Spleen (tissue), 11 donors: ENCODE measurements around the gene MALL. TPM values are rescaled to one million over a fixed set of nuclear protein-coding genes. Genes with fewer than 3 reads are reported as not detected.
A peak's percentile ranks its signal among the peaks of the same experiment; 100 is the strongest.

Source experiments
- DNase-seq: peaks from one replicate; pipeline ENCODE4 v3.0.0-alpha.2; 2020
- H3K27ac ChIP-seq, 8 donors: fragments of 200-600 bp; sonication (generic) in 7 of 8; 1 replicate in 4 of 8; 2 replicates in 4 of 8; pipeline versions ENCODE4 v1.5.0 to v1.8.0; 2016 to 2021; ENCODE audit warnings: inconsistent platforms in 4 of 8, mild to moderate bottlenecking in 4 of 8, moderate library complexity in 1 of 8
- H3K27me3 ChIP-seq, 7 donors: fragments of 200-600 bp; sonication (generic) in 6 of 7; replicated peaks in 1 of 7; 1 replicate in 4 of 7; 2 replicates in 3 of 7; pipeline versions ENCODE4 v1.5.0 to v1.8.0; 2016 to 2021; ENCODE audit warnings: inconsistent platforms in 3 of 7, mild to moderate bottlenecking in 1 of 7
- H3K36me3 ChIP-seq, 6 donors: fragments of 200-600 bp; sonication (generic) in 5 of 6; 1 replicate in 4 of 6; 2 replicates in 2 of 6; pipeline versions ENCODE4 v1.5.0 to v1.8.0; 2016 to 2021; ENCODE audit warnings: inconsistent platforms in 2 of 6
- H3K4me1 ChIP-seq, 6 donors: fragments of 200-600 bp; sonication (generic) in 5 of 6; 1 replicate in 3 of 6; 2 replicates in 3 of 6; pipeline versions ENCODE4 v1.5.0 to v1.8.0; 2016 to 2021; ENCODE audit warnings: inconsistent platforms in 3 of 6
- H3K4me3 ChIP-seq, 8 donors: fragments of 200-600 bp; sonication (generic) in 7 of 8; 1 replicate in 4 of 8; 2 replicates in 4 of 8; pipeline versions ENCODE4 v1.5.0 to v1.8.0; 2016 to 2021; ENCODE audit warnings: inconsistent platforms in 4 of 8, mild to moderate bottlenecking in 4 of 8, moderate library complexity in 2 of 8
- H3K9me3 ChIP-seq, 8 donors: fragments of 200-600 bp; sonication (generic) in 7 of 8; 1 replicate in 4 of 8; 2 replicates in 4 of 8; pipeline versions ENCODE4 v1.5.0 to v1.8.0; 2016 to 2021; ENCODE audit warnings: inconsistent platforms in 4 of 8
- POLR2A ChIP-seq, 3 donors: fragments of 450-650 bp; IDR thresholded peaks; one replicate each; pipeline ENCODE4 v1.5.1; 2017; ENCODE audit warnings: antibody characterized with exemption in 3 of 3, mild to moderate bottlenecking in 1 of 3
- POLR2AphosphoS5 ChIP-seq, 3 donors: sonication (generic); formaldehyde crosslinking; IDR thresholded peaks; one replicate each; pipeline ENCODE4 v1.5.1; 2017; ENCODE audit warnings: antibody characterized with exemption in 3 of 3
- WGBS, 5 donors: extraction: QIAGEN DNeasy Blood & Tissue Kit in 3 of 5; methylation state at CpG; one replicate each; pipeline versions ENCODE4 v1.1.5 to v1.1.7; 2013 to 2018; 5-methylcytosine and 5-hydroxymethylcytosine counted together
- intact Hi-C: fragments of 100-400 bp; cut with DNase I; formaldehyde crosslinking; loops from one replicate; pipeline ENCODE4 v1.15.0; 2023; ENCODE audit warnings: low total_unique reads
- polyA plus RNA-seq, 3 donors: library from polyadenylated mRNA; stranded (reverse); fragments of 200-250 nt; gene quantifications; one replicate each; pipeline ENCODE4 v1.2.1, GENCODE V29; 2013
- total RNA-seq, 7 donors: library from RNA; depleted of rRNA in 3 of 7; stranded (reverse); fragments of >200 nt in 3 of 7; fragmentation: NEBNext Ultra II Directional in 4 of 7; extraction: Animal tissue kit (Norgen Biotek cat#: 25700) in 4 of 7; gene quantifications; one replicate each; pipeline versions ENCODE4 v1.1.0 to v1.2.1, GENCODE V29; 2016 to 2021
- TF ChIP-seq, protein P1 (sequence below), 11 experiments: fragments of 200-600 bp in 7 of 11; fragments of 450-650 bp in 4 of 11; sonication (generic) in 4 of 11; IDR thresholded peaks in 8 of 11; conservative IDR thresholded peaks in 3 of 11; 1 replicate in 7 of 11; 2 replicates in 4 of 11; pipeline versions ENCODE4 v1.4.0 to v1.8.0; 2016 to 2021; ENCODE audit warnings: antibody characterized with exemption in 11 of 11, inconsistent platforms in 4 of 11, mild to moderate bottlenecking in 1 of 11
- donor health status: healthy with polysubstance abuse.
- donor health status: DM: no; HTN: no; CAD: no; lungs with moderate emphysema.
- donor health status: DM: no; HTN: no; CAD: no.
- donor health status: Bipolar disorder and iron deficiency.
- donor health status: healthy.
- donor health status: DM: no; HTN: no; CAD: no.
- donor health status: DM: yes; HTN: yes; CAD: no.

Gene MALL
- total and polyA plus RNA-seq, 10 donors: 1.7 to 14.5 (median 6.6) TPM

GRCh38 chr2:110152943-110153342 is 37.3 kb upstream of the MALL start:
- WGBS, 5 donors: 27 to 47% (median 37%) methylated on average over 3 of the region's 3 CpGs
- peaks cover 0 to 7% (median 0%) of the 10 kb centered on the region in 6 donors for H3K4me1 ChIP-seq
- intact Hi-C loops: no loop called here

GRCh38 chr2:110149330-110150220 is 34.0 kb upstream of the MALL start:
- Histone ChIP-seq H3K9me3 (peaks cover 0 to 12% (median 9%) of the 10 kb centered on the region in 8 donors), H3K36me3 (no peaks in the 10 kb centered on the region), H3K27ac (no peak overlapping the region), H3K27me3 (no peaks in the 10 kb centered on the region), H3K4me3 (no peak overlapping the region), H3K4me1 (no peaks in the 10 kb centered on the region)
- intact Hi-C loops: no loop called here
- WGBS, 5 donors: 64 to 74% (median 72%) methylated on average over 6 of the region's 6 CpGs
- TF ChIP-seq POLR2AphosphoS5 (IDR thresholded peaks at IDR 0.05) (no peak), POLR2A (IDR thresholded peaks at IDR 0.05) (no peak)
- TF ChIP-seq, protein P1, sequence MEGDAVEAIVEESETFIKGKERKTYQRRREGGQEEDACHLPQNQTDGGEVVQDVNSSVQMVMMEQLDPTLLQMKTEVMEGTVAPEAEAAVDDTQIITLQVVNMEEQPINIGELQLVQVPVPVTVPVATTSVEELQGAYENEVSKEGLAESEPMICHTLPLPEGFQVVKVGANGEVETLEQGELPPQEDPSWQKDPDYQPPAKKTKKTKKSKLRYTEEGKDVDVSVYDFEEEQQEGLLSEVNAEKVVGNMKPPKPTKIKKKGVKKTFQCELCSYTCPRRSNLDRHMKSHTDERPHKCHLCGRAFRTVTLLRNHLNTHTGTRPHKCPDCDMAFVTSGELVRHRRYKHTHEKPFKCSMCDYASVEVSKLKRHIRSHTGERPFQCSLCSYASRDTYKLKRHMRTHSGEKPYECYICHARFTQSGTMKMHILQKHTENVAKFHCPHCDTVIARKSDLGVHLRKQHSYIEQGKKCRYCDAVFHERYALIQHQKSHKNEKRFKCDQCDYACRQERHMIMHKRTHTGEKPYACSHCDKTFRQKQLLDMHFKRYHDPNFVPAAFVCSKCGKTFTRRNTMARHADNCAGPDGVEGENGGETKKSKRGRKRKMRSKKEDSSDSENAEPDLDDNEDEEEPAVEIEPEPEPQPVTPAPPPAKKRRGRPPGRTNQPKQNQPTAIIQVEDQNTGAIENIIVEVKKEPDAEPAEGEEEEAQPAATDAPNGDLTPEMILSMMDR (IDR thresholded peaks at IDR 0.05 in 8 of 11, conservative IDR thresholded peaks at IDR 0.05 in 3 of 11): no peak
- DNase-seq: no peak

More at GRCh38 chr2:110152943-110153342, 37.3 kb upstream of the MALL start:
- no peak for DNase-seq
- Histone ChIP-seq H3K9me3 (peaks cover 0 to 20% (median 17%) of the 10 kb centered on the region in 8 donors), H3K36me3 (no peaks in the 10 kb centered on the region), H3K27ac (peak overlapping the region in 4 of 8 donors; percentile 34 to 56 (median 42)), H3K27me3 (no peaks in the 10 kb centered on the region), H3K4me3 (no peak overlapping the region)
- TF ChIP-seq, protein P1 (IDR thresholded peaks at IDR 0.05 in 8 of 11, conservative IDR thresholded peaks at IDR 0.05 in 3 of 11): no peak
- no peak for TF ChIP-seq POLR2AphosphoS5 (IDR thresholded peaks at IDR 0.05)
- no peak for TF ChIP-seq POLR2A (IDR thresholded peaks at IDR 0.05)

DNA sequence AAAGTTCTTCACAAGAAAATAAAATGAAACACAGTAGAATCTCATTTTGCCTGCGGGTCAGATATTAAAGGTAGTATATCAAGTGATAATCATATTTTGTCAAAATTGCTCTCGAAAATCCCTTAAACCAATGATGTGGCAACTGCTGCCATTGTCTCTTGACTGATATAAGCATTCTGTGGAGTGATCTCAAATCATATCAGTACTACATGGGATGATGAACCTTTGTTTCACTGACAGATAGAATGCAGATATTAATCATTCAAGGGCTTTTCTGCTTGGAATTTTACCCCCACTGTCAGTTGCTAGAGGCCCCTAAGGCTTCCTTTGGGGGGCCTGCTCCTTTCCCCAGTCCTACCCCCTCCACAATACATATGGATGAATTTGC is 31.3 kb upstream of the MALL start:
- TF ChIP-seq, protein P1 (IDR thresholded peaks at IDR 0.05 in 8 of 11, conservative IDR thresholded peaks at IDR 0.05 in 3 of 11): no peak
- no peak for TF ChIP-seq POLR2A (IDR thresholded peaks at IDR 0.05)
- no peak for TF ChIP-seq POLR2AphosphoS5 (IDR thresholded peaks at IDR 0.05)
- H3K9me3 ChIP-seq: no peaks in the 10 kb centered on the region
- H3K4me1 ChIP-seq: no peaks in the 10 kb centered on the region
- DNase-seq: no peak
- no peak overlapping the region for H3K4me3 ChIP-seq
- H3K27me3 ChIP-seq: no peaks in the 10 kb centered on the region
- no peak overlapping the region for H3K27ac ChIP-seq
- 86 to 93% (median 88%) methylated on average over 2 of the region's 2 CpGs for WGBS, 5 donors
- intact Hi-C loops: no loop called here
- no peaks in the 10 kb centered on the region for H3K36me3 ChIP-seq

DNA sequence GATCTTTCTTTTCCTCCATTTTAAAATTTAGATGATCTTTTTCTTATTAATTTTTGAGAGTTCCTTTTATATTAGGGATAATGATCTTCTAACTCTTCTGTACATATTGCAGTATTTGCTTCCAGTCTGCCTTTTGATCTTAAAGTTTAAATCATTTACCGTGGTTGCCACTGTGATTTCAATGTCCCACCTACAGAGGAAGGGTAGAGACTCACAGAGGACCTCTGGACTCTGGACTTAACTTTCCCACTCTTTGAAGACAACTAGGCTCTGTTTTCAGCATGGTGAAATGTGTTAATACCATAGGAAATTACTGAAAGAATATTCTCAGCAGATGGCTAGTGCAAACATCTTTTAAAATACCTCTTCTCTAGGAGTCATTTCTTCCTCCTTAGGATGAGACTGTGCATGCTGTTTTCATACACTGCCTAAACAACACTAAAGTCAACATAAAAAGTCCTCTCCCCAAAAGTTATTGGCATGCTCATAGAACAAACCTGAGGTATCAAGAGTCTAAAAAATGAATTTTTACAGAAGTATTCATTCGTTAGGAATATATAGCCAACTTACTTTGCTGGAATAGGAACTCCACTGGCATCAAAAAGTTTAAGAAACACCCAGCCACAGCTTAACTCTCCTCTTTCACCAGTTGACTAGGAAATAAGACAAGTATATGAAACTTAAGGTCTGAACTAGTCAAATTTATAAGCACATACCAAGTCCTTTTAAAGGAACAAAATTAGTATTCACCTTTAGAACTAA is 30.7 kb upstream of the MALL start:
- H3K27ac ChIP-seq: no peak overlapping the region

More for the DNA sequence above, 30.7 kb upstream of the MALL start:
- TF ChIP-seq POLR2A (IDR thresholded peaks at IDR 0.05) (no peak), POLR2AphosphoS5 (IDR thresholded peaks at IDR 0.05) (no peak)
- TF ChIP-seq, protein P1 (IDR thresholded peaks at IDR 0.05 in 8 of 11, conservative IDR thresholded peaks at IDR 0.05 in 3 of 11): no peak
- H3K4me3 ChIP-seq: no peak overlapping the region
- H3K27me3 ChIP-seq: no peaks in the 10 kb centered on the region
- H3K9me3 ChIP-seq: no peaks in the 10 kb centered on the region
- WGBS, 5 donors: 89 to 96% (median 92%) methylated on average over 2 of the region's 2 CpGs
- H3K36me3 ChIP-seq: no peaks in the 10 kb centered on the region
- no peaks in the 10 kb centered on the region for H3K4me1 ChIP-seq
- DNase-seq: no peak
- intact Hi-C loops: no loop called here
